ENCODE data around the gene FRMD7.

DNA sequence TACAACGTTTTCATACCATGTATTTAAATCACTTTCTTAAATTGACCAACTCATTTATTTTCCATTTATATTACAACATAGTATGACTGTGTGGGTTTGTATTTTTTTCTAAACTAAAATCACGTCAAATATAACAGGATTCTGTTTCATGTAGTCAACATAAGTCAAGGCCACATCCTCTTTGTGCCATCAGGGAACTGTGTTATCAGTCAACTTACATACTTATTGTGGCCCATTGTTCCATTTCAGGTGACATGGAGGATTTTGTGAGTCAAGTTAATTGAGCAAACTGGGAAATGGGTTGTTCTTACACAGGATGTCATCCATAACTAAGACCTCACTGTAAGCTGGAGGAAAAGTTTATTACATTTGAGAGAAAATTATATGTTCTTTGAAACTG lies 68.8 kb downstream of the FRMD7 start:
- TF ChIP-seq, protein P1, sequence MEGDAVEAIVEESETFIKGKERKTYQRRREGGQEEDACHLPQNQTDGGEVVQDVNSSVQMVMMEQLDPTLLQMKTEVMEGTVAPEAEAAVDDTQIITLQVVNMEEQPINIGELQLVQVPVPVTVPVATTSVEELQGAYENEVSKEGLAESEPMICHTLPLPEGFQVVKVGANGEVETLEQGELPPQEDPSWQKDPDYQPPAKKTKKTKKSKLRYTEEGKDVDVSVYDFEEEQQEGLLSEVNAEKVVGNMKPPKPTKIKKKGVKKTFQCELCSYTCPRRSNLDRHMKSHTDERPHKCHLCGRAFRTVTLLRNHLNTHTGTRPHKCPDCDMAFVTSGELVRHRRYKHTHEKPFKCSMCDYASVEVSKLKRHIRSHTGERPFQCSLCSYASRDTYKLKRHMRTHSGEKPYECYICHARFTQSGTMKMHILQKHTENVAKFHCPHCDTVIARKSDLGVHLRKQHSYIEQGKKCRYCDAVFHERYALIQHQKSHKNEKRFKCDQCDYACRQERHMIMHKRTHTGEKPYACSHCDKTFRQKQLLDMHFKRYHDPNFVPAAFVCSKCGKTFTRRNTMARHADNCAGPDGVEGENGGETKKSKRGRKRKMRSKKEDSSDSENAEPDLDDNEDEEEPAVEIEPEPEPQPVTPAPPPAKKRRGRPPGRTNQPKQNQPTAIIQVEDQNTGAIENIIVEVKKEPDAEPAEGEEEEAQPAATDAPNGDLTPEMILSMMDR (IDR thresholded peaks at IDR 0.05) = no peak
- no peak for TF ChIP-seq POLR2A (IDR thresholded peaks at IDR 0.05)
- TF ChIP-seq EP300 (IDR thresholded peaks at IDR 0.05) = no peak
